ENCODE results near the gene CDK19.

CDK19 gene

GRCh38 chr6:110567957-110568696 lies 247.1 kb downstream of the CDK19 start:
- no peak for DNase-seq

GRCh38 chr6:110566346-110567125 lies 248.7 kb downstream of the CDK19 start:
- DNase-seq, result no peak

- DNase-seq, result no peak
Observed at GRCh38 chr6:110564703-110565421, 250.4 kb downstream of the CDK19 start.

- DNase-seq, result peak; percentile 77
Observed at GRCh38 chr6:110563711-110564110, 251.6 kb downstream of the CDK19 start.

- DNase-seq, result no peak
Observed at GRCh38 chr6:110562316-110562915, 252.9 kb downstream of the CDK19 start.

GRCh38 chr6:110561696-110562095 lies 253.6 kb downstream of the CDK19 start:
- no peak for DNase-seq

GRCh38 chr6:110561008-110561396 lies 254.3 kb downstream of the CDK19 start:
- no peak for DNase-seq

- DNase-seq, result no peak
Observed at GRCh38 chr6:110560239-110561007, 254.8 kb downstream of the CDK19 start.
